GM23248 (cell line): ENCODE measurements around the gene BAIAP2.

ENCODE experiments used
- EZH2 ChIP-seq: fragments of 200-600 bp; sonication (generic); IDR thresholded peaks from 2 replicates; pipeline ENCODE4 v1.6.1; 2018; ENCODE audit warnings: antibody characterized with exemption, mild to moderate bottlenecking; ENCODE audit not compliant: insufficient read depth, poor library complexity, severe bottlenecking
- EZH2phosphoT487 ChIP-seq: fragments of 200-600 bp; sonication (generic); IDR thresholded peaks from 2 replicates; pipeline ENCODE4 v1.6.1; 2018; ENCODE audit warnings: antibody characterized with exemption, moderate library complexity, mild to moderate bottlenecking, low read depth; ENCODE audit not compliant: insufficient read depth

GRCh38 chr17:81130385-81131361 lies 95.7 kb downstream of the BAIAP2 start:
- no peak for TF ChIP-seq EZH2
- no peak for TF ChIP-seq EZH2phosphoT487
